Natural killer cell (primary cell): ENCODE measurements around the gene SYNGR4. TPM values are rescaled to one million over a fixed set of nuclear protein-coding genes. Genes with fewer than 3 reads are reported as not detected.

ENCODE experiments used
- ATAC-seq, 3 donors: fragments of 150-1000 bp in 2 of 3; fragments of 200-7000 bp in 1 of 3; cut with Tn5 transposase; 1 replicate in 1 of 3; 2 replicates in 2 of 3; pipeline ENCODE4 v1.10.0; 2021; ENCODE audit warnings: mild to moderate bottlenecking in 2 of 3, moderate library complexity in 2 of 3
- DNase-seq, 2 donors: peaks; one replicate each; pipeline versions ENCODE4 v3.0.0 to v3.0.0-alpha.2; 2013 to 2021; ENCODE audit warnings: mixed read lengths in 1 of 2
- H3K27ac ChIP-seq: one replicate; pipeline ENCODE4 v1.5.1; 2013; ENCODE audit warnings: mild to moderate bottlenecking, low read length
- H3K27me3 ChIP-seq: one replicate; pipeline ENCODE4 v1.6.1; 2013; ENCODE audit warnings: low read length; ENCODE audit not compliant: control insufficient read depth, insufficient read depth
- H3K36me3 ChIP-seq: one replicate; pipeline ENCODE4 v1.6.1; 2013; ENCODE audit warnings: low read length; ENCODE audit not compliant: control insufficient read depth, insufficient read depth
- H3K4me1 ChIP-seq: one replicate; pipeline ENCODE4 v1.6.1; 2013; ENCODE audit warnings: low read length; ENCODE audit not compliant: control insufficient read depth, insufficient read depth
- H3K4me3 ChIP-seq: one replicate; pipeline ENCODE4 v1.5.1; 2013; ENCODE audit warnings: low read length
- H3K9me3 ChIP-seq: one replicate; pipeline ENCODE4 v1.6.1; 2013; ENCODE audit warnings: low read length; ENCODE audit not compliant: control insufficient read depth, insufficient read depth
- H3K27ac Mint-ChIP-seq, 2 donors: one replicate each; pipeline ENCODE4 v1.8.0; 2022; ENCODE audit warnings: mild to moderate bottlenecking in 2 of 2, mixed read lengths in 2 of 2, moderate library complexity in 1 of 2
- H3K27me3 Mint-ChIP-seq, 2 donors: one replicate each; pipeline ENCODE4 v1.8.0; 2022; ENCODE audit warnings: low read depth in 2 of 2, mixed read lengths in 2 of 2
- H3K36me3 Mint-ChIP-seq: one replicate; pipeline ENCODE4 v1.8.0; 2022; ENCODE audit warnings: mixed read lengths
- H3K4me1 Mint-ChIP-seq, 2 donors: one replicate each; pipeline ENCODE4 v1.8.0; 2022; ENCODE audit warnings: mixed read lengths in 2 of 2
- H3K4me3 Mint-ChIP-seq: one replicate; pipeline ENCODE4 v1.8.0; 2022; ENCODE audit warnings: mild to moderate bottlenecking, moderate library complexity, mixed read lengths
- H3K9me3 Mint-ChIP-seq, 2 donors: one replicate each; pipeline ENCODE4 v1.8.0; 2022; ENCODE audit warnings: mixed read lengths in 2 of 2
- WGBS: methylation state at CpG from one replicate; pipeline ENCODE4 v1.1.7; 2013; ENCODE audit warnings: missing lambda C conversion rate; ENCODE audit not compliant: insufficient coverage; 5-methylcytosine and 5-hydroxymethylcytosine counted together
- intact Hi-C: fragments of 100-400 bp; cut with micrococcal nuclease; formaldehyde crosslinking; loops from one replicate; pipeline ENCODE4 v1.14.2; 2022
- total RNA-seq, 4 donors: library from RNA; stranded (reverse); fragments of 120-200 nt in 1 of 4; gene quantifications; one replicate each; pipeline versions ENCODE4 v1.2.3 to v1.2.4, GENCODE V29; 2013 to 2022
- TF ChIP-seq, protein P1 (sequence below): fragments of 200-600 bp; IDR thresholded peaks from one replicate; pipeline ENCODE4 v1.8.0; 2022; ENCODE audit warnings: antibody characterized with exemption

Gene SYNGR4
- total RNA-seq, 3 donors from 2014 or later (not counting 1 experiment from before 2014, with no cell fraction given) = not detected

GRCh38 chr19:48372904-48373303 lies 8.7 kb downstream of the SYNGR4 start:
- H3K4me1 Mint-ChIP-seq = no peaks in the 10 kb centered on the region
- no peaks in the 10 kb centered on the region for H3K27me3 Mint-ChIP-seq

DNA sequence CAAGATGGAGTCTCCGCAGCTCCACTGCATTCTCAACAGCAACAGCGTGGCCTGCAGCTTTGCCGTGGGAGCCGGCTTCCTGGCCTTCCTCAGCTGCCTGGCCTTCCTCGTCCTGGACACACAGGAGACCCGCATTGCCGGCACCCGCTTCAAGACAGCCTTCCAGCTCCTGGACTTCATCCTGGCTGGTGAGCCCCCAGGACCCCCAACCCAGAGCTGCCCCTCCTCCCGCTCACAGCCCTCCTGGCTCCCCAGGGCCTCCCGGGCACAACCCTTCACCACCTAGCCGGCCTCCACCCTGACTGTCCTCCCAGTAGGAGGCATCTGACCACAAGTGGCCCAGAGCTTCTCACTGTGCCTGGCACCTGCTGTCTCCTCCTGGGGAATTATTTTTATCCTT lies 9.4 kb downstream of the SYNGR4 start:
- Mint-ChIP-seq H3K27ac (no peak overlapping the region), H3K9me3 (no peaks in the 10 kb centered on the region), H3K36me3 (no peaks in the 10 kb centered on the region), H3K4me3 (no peak overlapping the region), H3K4me1 (no peaks in the 10 kb centered on the region), H3K27me3 (no peaks in the 10 kb centered on the region)
- intact Hi-C loops = no loop called here
- H3K9me3 ChIP-seq = no peaks in the 10 kb centered on the region
- no peaks in the 10 kb centered on the region for H3K4me1 ChIP-seq
- H3K27me3 ChIP-seq = no peaks in the 10 kb centered on the region
- WGBS = 94% methylated on average over 11 of the region's 11 CpGs
- H3K36me3 ChIP-seq = no peaks in the 10 kb centered on the region
- ATAC-seq = no peak
- H3K4me3 ChIP-seq = no peak overlapping the region
- no peak overlapping the region for H3K27ac ChIP-seq
- TF ChIP-seq, protein P1, sequence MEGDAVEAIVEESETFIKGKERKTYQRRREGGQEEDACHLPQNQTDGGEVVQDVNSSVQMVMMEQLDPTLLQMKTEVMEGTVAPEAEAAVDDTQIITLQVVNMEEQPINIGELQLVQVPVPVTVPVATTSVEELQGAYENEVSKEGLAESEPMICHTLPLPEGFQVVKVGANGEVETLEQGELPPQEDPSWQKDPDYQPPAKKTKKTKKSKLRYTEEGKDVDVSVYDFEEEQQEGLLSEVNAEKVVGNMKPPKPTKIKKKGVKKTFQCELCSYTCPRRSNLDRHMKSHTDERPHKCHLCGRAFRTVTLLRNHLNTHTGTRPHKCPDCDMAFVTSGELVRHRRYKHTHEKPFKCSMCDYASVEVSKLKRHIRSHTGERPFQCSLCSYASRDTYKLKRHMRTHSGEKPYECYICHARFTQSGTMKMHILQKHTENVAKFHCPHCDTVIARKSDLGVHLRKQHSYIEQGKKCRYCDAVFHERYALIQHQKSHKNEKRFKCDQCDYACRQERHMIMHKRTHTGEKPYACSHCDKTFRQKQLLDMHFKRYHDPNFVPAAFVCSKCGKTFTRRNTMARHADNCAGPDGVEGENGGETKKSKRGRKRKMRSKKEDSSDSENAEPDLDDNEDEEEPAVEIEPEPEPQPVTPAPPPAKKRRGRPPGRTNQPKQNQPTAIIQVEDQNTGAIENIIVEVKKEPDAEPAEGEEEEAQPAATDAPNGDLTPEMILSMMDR = no peak
- DNase-seq = no peak

More at GRCh38 chr19:48372904-48373303, 8.7 kb downstream of the SYNGR4 start:
- Histone ChIP-seq H3K27ac (no peak overlapping the region), H3K27me3 (no peaks in the 10 kb centered on the region), H3K9me3 (no peaks in the 10 kb centered on the region), H3K36me3 (no peaks in the 10 kb centered on the region), H3K4me1 (no peaks in the 10 kb centered on the region), H3K4me3 (no peak overlapping the region)
- 84% methylated on average over 4 of the region's 4 CpGs for WGBS
- intact Hi-C loops = no loop called here
- TF ChIP-seq, protein P1 = no peak
- Mint-ChIP-seq H3K36me3 (no peaks in the 10 kb centered on the region), H3K9me3 (no peaks in the 10 kb centered on the region), H3K27ac (no peak overlapping the region), H3K4me3 (no peak overlapping the region)
- ATAC-seq = no peak
- no peak for DNase-seq

GRCh38 chr19:48378194-48378570 lies 14.0 kb downstream of the SYNGR4 start:
- WGBS = 89% methylated on average over 10 of the region's 10 CpGs
- no peak overlapping the region for H3K27ac Mint-ChIP-seq
- Histone ChIP-seq H3K4me3 (no peak overlapping the region), H3K36me3 (no peaks in the 10 kb centered on the region), H3K9me3 (no peaks in the 10 kb centered on the region), H3K27me3 (no peaks in the 10 kb centered on the region), H3K4me1 (no peaks in the 10 kb centered on the region), H3K27ac (no peak overlapping the region)
- no peaks in the 10 kb centered on the region for H3K36me3 Mint-ChIP-seq
- no peak overlapping the region for H3K4me3 Mint-ChIP-seq
- DNase-seq = no peak
- no peaks in the 10 kb centered on the region for H3K27me3 Mint-ChIP-seq
- H3K9me3 Mint-ChIP-seq = no peaks in the 10 kb centered on the region
- ATAC-seq = no peak
- intact Hi-C loops = no loop called here
- no peaks in the 10 kb centered on the region for H3K4me1 Mint-ChIP-seq
- TF ChIP-seq, protein P1 = no peak

GRCh38 chr19:48379058-48379457 lies 14.9 kb downstream of the SYNGR4 start:
- Mint-ChIP-seq H3K4me3 (no peak overlapping the region), H3K27me3 (no peaks in the 10 kb centered on the region), H3K36me3 (no peaks in the 10 kb centered on the region), H3K27ac (no peak overlapping the region), H3K9me3 (no peaks in the 10 kb centered on the region), H3K4me1 (no peaks in the 10 kb centered on the region)
- ATAC-seq (no peak), DNase-seq (no peak)
- 89% methylated on average over 5 of the region's 5 CpGs for WGBS
- no peaks in the 10 kb centered on the region for H3K27me3 ChIP-seq
- H3K36me3 ChIP-seq = peaks cover 5% of the 10 kb centered on the region
- TF ChIP-seq, protein P1 = no peak
- no peaks in the 10 kb centered on the region for H3K9me3 ChIP-seq
- no peak overlapping the region for H3K4me3 ChIP-seq
- H3K27ac ChIP-seq = no peak overlapping the region
- no peaks in the 10 kb centered on the region for H3K4me1 ChIP-seq
- intact Hi-C loops = no loop called here
